ENCODE results near the gene RS1.

The RS1 gene

GRCh38 chrX:18598413-18598812 is 73.5 kb downstream of the RS1 start:
- no peak for DNase-seq (ENCODE audit: low read depth)

DNA sequence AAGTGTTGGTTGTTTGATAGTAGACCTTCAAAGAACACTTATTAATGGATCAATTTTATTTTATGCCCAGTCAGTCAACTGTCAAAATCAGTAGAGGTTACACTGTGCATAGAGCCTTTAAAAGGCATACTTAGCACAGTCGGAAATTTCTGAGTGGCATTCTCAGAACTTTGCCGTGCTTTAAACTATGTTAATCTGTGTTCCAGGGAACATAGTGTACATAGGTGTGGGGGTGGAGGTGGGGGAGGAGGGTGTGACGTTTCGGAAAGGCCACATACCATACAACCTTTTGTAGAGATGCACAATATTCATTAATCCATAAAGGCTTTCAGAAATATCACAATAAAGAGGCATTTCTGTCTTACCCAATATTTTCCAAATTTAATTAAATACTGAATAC is 75.8 kb downstream of the RS1 start:
- no peak for DNase-seq (ENCODE audit: low read depth)

DNA sequence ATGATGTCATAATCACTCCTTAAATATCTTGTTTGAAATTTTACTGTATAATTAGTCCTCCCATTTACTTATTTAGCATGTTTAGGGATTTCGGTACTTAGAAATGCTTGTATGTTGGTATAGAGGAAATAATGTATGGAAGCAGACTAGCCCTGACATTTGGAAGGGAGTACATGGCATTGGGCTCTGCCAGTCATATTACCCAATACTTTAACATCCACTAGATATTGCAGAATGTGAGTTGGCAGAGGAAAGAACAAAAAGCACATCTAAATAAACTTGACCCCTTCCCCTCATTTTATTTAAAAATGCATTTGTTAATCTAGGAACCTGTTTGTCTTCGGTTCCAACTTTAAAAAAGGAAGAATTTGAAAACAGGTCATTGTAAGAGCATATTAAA is 77.8 kb downstream of the RS1 start:
- no peak for DNase-seq (ENCODE audit: low read depth)

DNA sequence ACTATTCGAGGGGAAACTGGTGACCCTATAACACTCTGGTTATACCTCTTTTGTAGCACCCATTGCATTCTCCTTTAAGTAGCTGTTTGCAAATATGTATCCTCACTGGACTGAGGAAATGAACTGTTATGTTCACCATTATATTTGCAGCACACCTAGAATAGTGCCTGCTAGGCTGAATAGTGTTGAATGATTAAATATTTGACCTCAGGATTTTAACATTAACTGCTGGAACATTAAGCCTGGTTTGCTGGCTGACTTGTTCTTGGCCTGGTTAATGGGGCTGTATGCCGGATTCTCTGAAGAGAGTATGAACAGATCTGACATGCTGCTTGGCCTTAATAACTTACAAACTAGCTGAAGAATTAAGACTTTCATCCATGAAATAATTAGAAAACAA is 80.1 kb downstream of the RS1 start:
- no peak for DNase-seq (ENCODE audit: low read depth)
